IMR-90 (cell line): ENCODE data around the gene RARRES1. TPM values are rescaled to one million over a fixed set of nuclear protein-coding genes. Genes with fewer than 3 reads are reported as not detected.
A peak's percentile ranks its signal among the peaks of the same experiment; 100 is the strongest.

ENCODE experiments used
- ATAC-seq: fragments of 200-7000 bp; cut with Tn5 transposase; 2 replicates; pipeline ENCODE4 v1.9.1; 2020; ENCODE audit warnings: low read depth, mild to moderate bottlenecking, moderate library complexity
- BruUV-seq: library from RNA; stranded (reverse); fragments of 400-500 nt; replicated peaks from 2 replicates; lab custom pipeline; 2021; lab: Mats Ljungman, UMichigan
- CTCF ChIA-PET: fragments of 300-600 bp; formaldehyde crosslinking; extraction: SDS; loops from one replicate; lab custom pipeline; 2021; ENCODE audit warnings: antibody characterized with exemption; lab: Yijun Ruan, JAX
- POLR2A ChIA-PET: fragments of 300-600 bp; sonication (Branson Sonifier 250); formaldehyde crosslinking; loops from one replicate; lab custom pipeline; 2022; ENCODE audit warnings: antibody characterized with exemption; ENCODE audit not compliant: unreplicated experiment; lab: Charles Lee
- DNase-seq: peaks from one replicate; pipeline ENCODE4 v3.0.0; 2013
- H2AFZ ChIP-seq: replicated peaks from 2 replicates; pipeline ENCODE3; 2013; ENCODE audit warnings: low read length, mild to moderate bottlenecking; ENCODE audit not compliant: poor library complexity
- H2AK5ac ChIP-seq: 2 replicates; pipeline ENCODE4 v1.6.1; 2013; ENCODE audit warnings: low read depth, low read length, inconsistent platforms
- H2AK9ac ChIP-seq: replicated peaks from 2 replicates; pipeline ENCODE3; 2013; ENCODE audit warnings: mild to moderate bottlenecking, low read depth, low read length, moderate library complexity; ENCODE audit not compliant: poor library complexity
- H2BK120ac ChIP-seq: 2 replicates; pipeline ENCODE4 v1.6.1; 2013; ENCODE audit warnings: low read depth, low read length, inconsistent platforms
- H2BK15ac ChIP-seq: 3 replicates; pipeline ENCODE4 v1.6.1; 2013; ENCODE audit warnings: low read depth, low read length, inconsistent platforms
- H2BK20ac ChIP-seq: 2 replicates; pipeline ENCODE4 v1.6.1; 2013; ENCODE audit warnings: low read depth, mild to moderate bottlenecking, inconsistent platforms, low read length, moderate library complexity
- H2BK5ac ChIP-seq: 2 replicates; pipeline ENCODE4 v1.6.1; 2013; ENCODE audit warnings: mild to moderate bottlenecking, low read depth, low read length, inconsistent platforms; ENCODE audit not compliant: poor library complexity, severe bottlenecking
- H3K14ac ChIP-seq: replicated peaks from 2 replicates; pipeline ENCODE4 v1.6.1; 2013; ENCODE audit warnings: low read depth, low read length, inconsistent platforms
- H3K18ac ChIP-seq: 2 replicates; pipeline ENCODE4 v1.6.1; 2013; ENCODE audit warnings: low read depth, low read length, control low read depth
- H3K23ac ChIP-seq: 2 replicates; pipeline ENCODE4 v1.6.1; 2013; ENCODE audit warnings: low read depth, low read length, inconsistent platforms
- H3K27ac ChIP-seq: 2 replicates; pipeline ENCODE4 v1.5.1; 2013; ENCODE audit warnings: mild to moderate bottlenecking, control low read depth, low read length; ENCODE audit not compliant: insufficient read depth
- H3K27me3 ChIP-seq: 2 replicates; pipeline ENCODE4 v1.6.1; 2013; ENCODE audit warnings: low read length; ENCODE audit not compliant: control insufficient read depth, insufficient read depth
- H3K36me3 ChIP-seq: 2 replicates; pipeline ENCODE4 v1.6.1; 2013; ENCODE audit warnings: low read length, mixed read lengths; ENCODE audit not compliant: control insufficient read depth, insufficient read depth
- H3K4ac ChIP-seq: 2 replicates; pipeline ENCODE4 v1.6.1; 2013; ENCODE audit warnings: low read depth, low read length, inconsistent platforms
- H3K4me1 ChIP-seq: 2 replicates; pipeline ENCODE4 v1.6.1; 2013; ENCODE audit warnings: low read length, mixed read lengths; ENCODE audit not compliant: control insufficient read depth, insufficient read depth
- H3K4me2 ChIP-seq: 2 replicates; pipeline ENCODE4 v1.6.1; 2013; ENCODE audit warnings: low read depth, mild to moderate bottlenecking, control low read depth, low read length, moderate library complexity
- H3K4me3 ChIP-seq: 2 replicates; pipeline ENCODE4 v1.5.1; 2013; ENCODE audit warnings: low read depth, mild to moderate bottlenecking, control low read depth, low read length, moderate library complexity; ENCODE audit not compliant: insufficient read depth
- H3K56ac ChIP-seq: 2 replicates; pipeline ENCODE4 v1.6.1; 2013; ENCODE audit warnings: low read length, inconsistent platforms; ENCODE audit not compliant: insufficient read depth; ENCODE audit errors: extremely low read depth
- H3K79me1 ChIP-seq, 2 experiments: 2 replicates each; pipeline ENCODE4 v1.6.1; 2013; ENCODE audit warnings: low read length in 2 of 2, inconsistent platforms in 1 of 2, low read depth in 1 of 2
- H3K9ac ChIP-seq: 2 replicates; pipeline ENCODE4 v1.6.1; 2013; ENCODE audit warnings: low read depth, low read length, control low read depth
- H3K9me1 ChIP-seq: 2 replicates; pipeline ENCODE4 v1.6.1; 2013; ENCODE audit warnings: low read length, inconsistent platforms; ENCODE audit not compliant: insufficient read depth
- H3K9me3 ChIP-seq: 2 replicates; pipeline ENCODE4 v1.6.1; 2013; ENCODE audit warnings: low read length; ENCODE audit not compliant: control insufficient read depth, insufficient read depth
- H4K20me1 ChIP-seq: 2 replicates; pipeline ENCODE4 v1.6.1; 2013; ENCODE audit warnings: low read length, inconsistent platforms; ENCODE audit not compliant: insufficient read depth
- H4K5ac ChIP-seq: 2 replicates; pipeline ENCODE4 v1.6.1; 2013; ENCODE audit warnings: mild to moderate bottlenecking, low read depth, low read length, control low read depth
- H4K8ac ChIP-seq, 2 experiments: 2 replicates each; pipeline ENCODE4 v1.6.1; 2013; ENCODE audit warnings: low read depth in 2 of 2, low read length in 2 of 2, control low read depth in 1 of 2, inconsistent platforms in 1 of 2
- H4K91ac ChIP-seq: 2 replicates; pipeline ENCODE4 v1.6.1; 2013; ENCODE audit warnings: low read depth, low read length, inconsistent platforms; ENCODE audit not compliant: insufficient read depth
- CEBPB ChIP-seq: IDR thresholded peaks from 2 replicates; pipeline ENCODE4 v1.6.1; 2012; ENCODE audit warnings: low read depth, low read length, improper control_type of control experiment
- CTCF ChIP-seq: conservative IDR thresholded peaks from 2 replicates; pipeline ENCODE4 v1.5.1; 2012; ENCODE audit warnings: mild to moderate bottlenecking, low read depth, low read length, improper control_type of control experiment
- MAZ ChIP-seq: IDR thresholded peaks from 2 replicates; pipeline ENCODE4 v1.6.1; 2012; ENCODE audit warnings: low read depth, mild to moderate bottlenecking, low read length, improper control_type of control experiment, moderate library complexity, borderline replicate concordance
- WGBS, 2 experiments: methylation state at CpG; one replicate each; pipeline versions ENCODE4 v1.1.5 to v1.1.7; 2013; ENCODE audit warnings: missing lambda C conversion rate in 2 of 2; ENCODE audit not compliant: insufficient read length in 1 of 2; ENCODE audit errors: extremely low coverage in 2 of 2; 5-methylcytosine and 5-hydroxymethylcytosine counted together
- dilution Hi-C: fragments of 300-500 bp; cut with HindIII; formaldehyde crosslinking; loops from one replicate; pipeline ENCODE4 v1.14.3; 2018; ENCODE audit warnings: low sequenced_read_pairs; ENCODE audit not compliant: unreplicated experiment
- in situ Hi-C: fragments of 300-500 bp; cut with MboI; formaldehyde crosslinking; loops from 3 replicates; pipeline ENCODE4 v1.14.3; 2019; ENCODE audit warnings: low sequenced_read_pairs, inconsistent platforms, mixed read lengths
- intact Hi-C: fragments of 100-400 bp; cut with micrococcal nuclease; formaldehyde crosslinking; loops from 2 replicates; pipeline ENCODE4 v1.10.0; 2022
- polyA plus RNA-seq, 3 experiments: library from polyadenylated mRNA; depleted of rRNA; stranded (reverse); fragments of >200 nt; gene quantifications; 2 replicates each; pipeline ENCODE4 v1.2.3, GENCODE V29; 2012; ENCODE audit warnings: low replicate concordance in 1 of 3
- total RNA-seq: library from RNA; depleted of rRNA; stranded (reverse); fragments of >200 nt; gene quantifications from 2 replicates; pipeline ENCODE4 v1.2.3, GENCODE V29; 2012

The RARRES1 gene
- total and polyA plus RNA-seq, 2 of the 4 experiments (the other 2 are of a cell fraction) = 0.90 to 3.0 TPM

GRCh38 chr3:158737976-158738615 is 5.8 kb upstream of the RARRES1 start:
- H2AFZ ChIP-seq = peak overlapping the region; percentile 45
- peak overlapping the region; percentile 64 for H3K9ac ChIP-seq
- peak overlapping the region; percentile 28 for H2BK20ac ChIP-seq
- in situ Hi-C loops (no loop called here), dilution Hi-C loops (no loop called here), intact Hi-C loops (no loop called here)
- H2AK5ac ChIP-seq = peak overlapping the region; percentile 94; the same call in 1 of the 2 replicates
- no peaks in the 10 kb centered on the region for H3K27me3 ChIP-seq
- peaks cover 0 to 4% of the 10 kb centered on the region in 2 experiments; a peak in 2 of 4 replicates for H3K79me1 ChIP-seq
- H4K20me1 ChIP-seq = no peaks in the 10 kb centered on the region
- peaks cover 9% of the 10 kb centered on the region for H3K9me3 ChIP-seq
- no peak overlapping the region; the same call in 1 of the 2 replicates for H3K14ac ChIP-seq
- H3K18ac ChIP-seq = peak overlapping the region; percentile 65
- H3K23ac ChIP-seq = peak overlapping the region; percentile 8; the same call in 1 of the 2 replicates
- H3K27ac ChIP-seq = peak overlapping the region; percentile 95
- BruUV-seq = no TSS peak
- WGBS, 2 experiments = no CpG with 5 or more reads among the region's 9 CpGs
- POLR2A ChIA-PET = no interaction called here
- H3K9me1 ChIP-seq = peaks cover 13% of the 10 kb centered on the region
- no peak overlapping the region for H3K4me3 ChIP-seq
- peak overlapping the region; percentile 81 for H4K5ac ChIP-seq
- 0 out of 3 replicates have a peak overlapping the region, but pooled peaks have one; percentile 31 for H2BK15ac ChIP-seq
- 0 out of 2 replicates have a peak overlapping the region, but pooled peaks have one; percentile 6 for H3K56ac ChIP-seq
- DNase-seq = peak; percentile 91
- TF ChIP-seq CTCF (0 out of 2 replicates have a peak, but pooled peaks have one; percentile 12), MAZ (no peak), CEBPB (peak; percentile 44)
- peak overlapping the region; percentile 58 for H2BK5ac ChIP-seq
- peak overlapping the region; percentile 82 for H3K4ac ChIP-seq
- peak overlapping the region; percentile 11; the same call in 1 of the 2 replicates for H2BK120ac ChIP-seq
- ATAC-seq = peak; percentile 87
- H4K91ac ChIP-seq = peak overlapping the region; percentile 53
- peak overlapping the region; percentile 10 to 43 for H4K8ac ChIP-seq
- peak overlapping the region; percentile 31 for H3K4me2 ChIP-seq
- CTCF ChIA-PET = interaction anchor here (1.1 kb wide), 1 partner anchor 18 kb away, joined by 3 read pairs; no protein-coding TSS in a partner anchor
- peaks cover 15% of the 10 kb centered on the region for H3K4me1 ChIP-seq
- peaks cover 5% of the 10 kb centered on the region; the same call in 1 of the 2 replicates for H3K36me3 ChIP-seq
- no peak overlapping the region for H2AK9ac ChIP-seq
